Measurements from ENCODE around the gene CCBE1.

GRCh38 chr18:59464486-59464885 is 232.7 kb downstream of the CCBE1 start:
- TF ChIP-seq, protein P1, sequence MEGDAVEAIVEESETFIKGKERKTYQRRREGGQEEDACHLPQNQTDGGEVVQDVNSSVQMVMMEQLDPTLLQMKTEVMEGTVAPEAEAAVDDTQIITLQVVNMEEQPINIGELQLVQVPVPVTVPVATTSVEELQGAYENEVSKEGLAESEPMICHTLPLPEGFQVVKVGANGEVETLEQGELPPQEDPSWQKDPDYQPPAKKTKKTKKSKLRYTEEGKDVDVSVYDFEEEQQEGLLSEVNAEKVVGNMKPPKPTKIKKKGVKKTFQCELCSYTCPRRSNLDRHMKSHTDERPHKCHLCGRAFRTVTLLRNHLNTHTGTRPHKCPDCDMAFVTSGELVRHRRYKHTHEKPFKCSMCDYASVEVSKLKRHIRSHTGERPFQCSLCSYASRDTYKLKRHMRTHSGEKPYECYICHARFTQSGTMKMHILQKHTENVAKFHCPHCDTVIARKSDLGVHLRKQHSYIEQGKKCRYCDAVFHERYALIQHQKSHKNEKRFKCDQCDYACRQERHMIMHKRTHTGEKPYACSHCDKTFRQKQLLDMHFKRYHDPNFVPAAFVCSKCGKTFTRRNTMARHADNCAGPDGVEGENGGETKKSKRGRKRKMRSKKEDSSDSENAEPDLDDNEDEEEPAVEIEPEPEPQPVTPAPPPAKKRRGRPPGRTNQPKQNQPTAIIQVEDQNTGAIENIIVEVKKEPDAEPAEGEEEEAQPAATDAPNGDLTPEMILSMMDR (conservative IDR thresholded peaks at IDR 0.05), result no peak
- TF ChIP-seq ZFX (IDR thresholded peaks at IDR 0.05), result no peak

All from C4-2B (cell line).